ENCODE measurements around the gene PDZRN4.
"Not testable (repeated sequence)": the region's sequence is repeated elsewhere in the genome, so short reads cannot be mapped to it uniquely, and the experiment has no call there.

PDZRN4 gene

GRCh38 chr12:41585784-41586183 is 397.7 kb downstream of the PDZRN4 start:
- no peak for DNase-seq

- no peak for DNase-seq
Observed at GRCh38 chr12:41587574-41587973, 399.5 kb downstream of the PDZRN4 start.

GRCh38 chr12:41589878-41590277 is 401.8 kb downstream of the PDZRN4 start:
- no peak for DNase-seq

GRCh38 chr12:41596190-41596589 is 408.1 kb downstream of the PDZRN4 start:
- no peak for DNase-seq

- no peak for DNase-seq
Observed at GRCh38 chr12:41604830-41605229, 416.7 kb downstream of the PDZRN4 start.

GRCh38 chr12:41605545-41606305 is 417.6 kb downstream of the PDZRN4 start:
- DNase-seq, result no peak

- no peak for DNase-seq
Observed at GRCh38 chr12:41606468-41607445, 418.6 kb downstream of the PDZRN4 start.

- no peak for DNase-seq
Observed at GRCh38 chr12:41612892-41613557, 424.9 kb downstream of the PDZRN4 start.

GRCh38 chr12:41615174-41615573 is 427.1 kb downstream of the PDZRN4 start:
- DNase-seq, result not testable (repeated sequence)

- DNase-seq, result no peak
Observed at GRCh38 chr12:41619705-41620104, 431.6 kb downstream of the PDZRN4 start.

GRCh38 chr12:41621291-41621690 is 433.2 kb downstream of the PDZRN4 start:
- no peak for DNase-seq

All from activated CD4-positive, alpha-beta T cell treated with anti-CD3 and anti-CD28 coated beads for 1 hour (primary cell).